Calu3 (cell line): ENCODE results near the gene SEPTIN7. TPM values are rescaled to one million over a fixed set of nuclear protein-coding genes. Genes with fewer than 3 reads are reported as not detected.

ENCODE experiments used
- BruUV-seq: library from RNA; stranded (reverse); fragments of 400-500 nt; replicated peaks from 2 replicates; lab custom pipeline; 2021; lab: Mats Ljungman, UMichigan
- CTCF ChIA-PET: fragments of 300-600 bp; sonication (Branson Sonifier 250); formaldehyde crosslinking; loops from one replicate; lab custom pipeline; 2022; ENCODE audit warnings: antibody characterized with exemption; lab: Charles Lee
- DNase-seq: peaks from one replicate; pipeline ENCODE4 v3.0.0; 2022
- H3K27ac Mint-ChIP-seq: one replicate; pipeline ENCODE4 v1.8.0; 2022; ENCODE audit warnings: mixed read lengths; ENCODE audit not compliant: unreplicated experiment
- H3K27me3 Mint-ChIP-seq: one replicate; pipeline ENCODE4 v1.8.0; 2022; ENCODE audit warnings: mixed read lengths; ENCODE audit not compliant: unreplicated experiment
- H3K36me3 Mint-ChIP-seq: one replicate; pipeline ENCODE4 v1.8.0; 2022; ENCODE audit warnings: mild to moderate bottlenecking, moderate library complexity, mixed read lengths; ENCODE audit not compliant: insufficient read depth, unreplicated experiment
- H3K4me1 Mint-ChIP-seq: one replicate; pipeline ENCODE4 v1.8.0; 2022; ENCODE audit warnings: mild to moderate bottlenecking, low read depth, mixed read lengths; ENCODE audit not compliant: unreplicated experiment
- H3K4me3 Mint-ChIP-seq: one replicate; pipeline ENCODE4 v1.8.0; 2022; ENCODE audit warnings: mild to moderate bottlenecking, low read depth, moderate library complexity, mixed read lengths; ENCODE audit not compliant: unreplicated experiment
- H3K9me3 Mint-ChIP-seq: one replicate; pipeline ENCODE4 v1.8.0; 2022; ENCODE audit warnings: low read depth, mixed read lengths; ENCODE audit not compliant: unreplicated experiment
- CTCF ChIP-seq: fragments of 200-600 bp; IDR thresholded peaks from one replicate; pipeline ENCODE4 v1.8.0; 2022; ENCODE audit warnings: antibody characterized with exemption; ENCODE audit not compliant: unreplicated experiment
- intact Hi-C: fragments of 100-400 bp; cut with micrococcal nuclease; formaldehyde crosslinking; loops from one replicate; pipeline ENCODE4 v1.10.0; 2022; ENCODE audit not compliant: unreplicated experiment
- total RNA-seq: library from RNA; stranded (reverse); gene quantifications from 2 replicates; pipeline ENCODE4 v1.2.3, GENCODE V29; 2022

The SEPTIN7 gene
- total RNA-seq, 1 experiment from 2014 or later: 308 TPM

DNA sequence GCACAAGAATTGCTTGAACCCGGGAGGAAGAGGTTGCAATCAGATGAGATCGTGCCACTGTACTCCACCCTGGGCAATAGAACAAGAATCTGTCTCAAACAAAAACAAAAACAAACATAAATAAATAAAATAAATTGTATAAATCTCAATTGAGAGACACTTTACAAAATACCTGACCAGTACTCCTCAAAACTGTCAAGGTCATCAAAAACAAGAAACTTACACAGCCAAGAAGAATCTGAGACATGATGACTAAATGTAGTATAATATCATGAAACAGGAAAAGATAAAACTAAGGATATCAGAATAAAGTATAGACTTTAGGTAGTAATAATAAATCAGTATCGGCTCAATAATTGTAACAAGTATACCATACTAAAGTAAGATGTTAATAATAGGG is 26.9 kb upstream of the SEPTIN7 start:
- Mint-ChIP-seq H3K9me3 (no peaks in the 10 kb centered on the region), H3K27me3 (no peaks in the 10 kb centered on the region), H3K36me3 (no peaks in the 10 kb centered on the region), H3K27ac (no peak overlapping the region), H3K4me3 (no peak overlapping the region), H3K4me1 (no peaks in the 10 kb centered on the region)
- BruUV-seq: no TSS peak
- no peak for TF ChIP-seq CTCF
- CTCF ChIA-PET: interaction anchor here (0.7 kb wide), 1 partner anchor 19 kb away, joined by 4 read pairs; no protein-coding TSS in a partner anchor
- no peak for DNase-seq
- intact Hi-C loops: no loop called here

- H3K9me3 Mint-ChIP-seq: no peaks in the 10 kb centered on the region
- H3K36me3 Mint-ChIP-seq: no peaks in the 10 kb centered on the region
- no peak overlapping the region for H3K27ac Mint-ChIP-seq
- H3K4me1 Mint-ChIP-seq: no peaks in the 10 kb centered on the region
- BruUV-seq: no TSS peak
- H3K27me3 Mint-ChIP-seq: no peaks in the 10 kb centered on the region
- intact Hi-C loops: no loop called here
- CTCF ChIA-PET: interaction anchor here (0.6 to 0.7 kb wide), 2 partner anchors 24 to 37 kb away, joined by 3 read pairs; partner anchors contain the start of gene SEPTIN7
- no peak for TF ChIP-seq CTCF
- H3K4me3 Mint-ChIP-seq: no peak overlapping the region
- no peak for DNase-seq
These were observed 24.2 kb upstream of the SEPTIN7 start for GRCh38 chr7:35776686-35777085.

- no peak for DNase-seq
- Mint-ChIP-seq H3K36me3 (no peaks in the 10 kb centered on the region), H3K4me3 (no peak overlapping the region), H3K27me3 (no peaks in the 10 kb centered on the region), H3K9me3 (no peaks in the 10 kb centered on the region), H3K4me1 (no peaks in the 10 kb centered on the region), H3K27ac (no peak overlapping the region)
- intact Hi-C loops: no loop called here
- no TSS peak for BruUV-seq
- CTCF ChIA-PET: interaction anchor here (0.6 kb wide), 1 partner anchor 36 kb away, joined by 3 read pairs; no protein-coding TSS in a partner anchor
- no peak for TF ChIP-seq CTCF
These were observed 23.7 kb upstream of the SEPTIN7 start for GRCh38 chr7:35777121-35777520.

- no peak for DNase-seq
- TF ChIP-seq CTCF: no peak
- Mint-ChIP-seq H3K4me1 (no peaks in the 10 kb centered on the region), H3K9me3 (no peaks in the 10 kb centered on the region), H3K4me3 (no peak overlapping the region), H3K27ac (no peak overlapping the region), H3K36me3 (no peaks in the 10 kb centered on the region), H3K27me3 (no peaks in the 10 kb centered on the region)
- CTCF ChIA-PET: no interaction called here
- intact Hi-C loops: no loop called here
- no TSS peak for BruUV-seq
These were observed 20.8 kb upstream of the SEPTIN7 start for GRCh38 chr7:35780070-35780469.
